DND-41 (cell line): ENCODE data around the gene PSMG1.

Source experiments
- ATAC-seq: fragments of 200-7000 bp; cut with Tn5 transposase; 3 replicates; pipeline ENCODE4 v1.9.1; 2021; ENCODE audit warnings: low read depth; ENCODE audit not compliant: insufficient read depth
- DNase-seq: peaks from one replicate; pipeline ENCODE4 v3.0.0-alpha.2; 2020
- H2AFZ ChIP-seq: 2 replicates; pipeline ENCODE4 v1.6.0; 2012; ENCODE audit warnings: low read depth, low read length
- H3K27ac ChIP-seq: 2 replicates; pipeline ENCODE4 v1.5.1; 2012; ENCODE audit warnings: low read length, inconsistent platforms
- H3K27me3 ChIP-seq: fragments of 200-600 bp; sonication (generic); 2 replicates; pipeline ENCODE4 v1.6.0; 2012; ENCODE audit warnings: low read length, mild to moderate bottlenecking, inconsistent platforms; ENCODE audit not compliant: insufficient read depth, poor library complexity
- H3K36me3 ChIP-seq: 2 replicates; pipeline ENCODE4 v1.5.1; 2012; ENCODE audit warnings: low read length, inconsistent platforms; ENCODE audit not compliant: insufficient read depth
- H3K4me1 ChIP-seq: 2 replicates; pipeline ENCODE4 v1.5.1; 2012; ENCODE audit warnings: mild to moderate bottlenecking, low read length; ENCODE audit not compliant: insufficient read depth
- H3K4me2 ChIP-seq: 2 replicates; pipeline ENCODE4 v1.6.0; 2012; ENCODE audit warnings: mild to moderate bottlenecking, moderate library complexity, low read length, inconsistent platforms; ENCODE audit not compliant: insufficient read depth
- H3K4me3 ChIP-seq, 2 experiments: fragments of 200-600 bp in 1 of 2; shearing (Covaris generic) in 1 of 2; 2 replicates each; pipeline ENCODE4 v1.5.1; 2012 to 2016; ENCODE audit warnings: inconsistent platforms in 2 of 2, low read length in 2 of 2, mild to moderate bottlenecking in 2 of 2, low read depth in 1 of 2, moderate library complexity in 1 of 2
- H3K79me2 ChIP-seq: 2 replicates; pipeline ENCODE4 v1.6.0; 2012; ENCODE audit warnings: low read length, inconsistent platforms; ENCODE audit not compliant: insufficient read depth
- H3K9ac ChIP-seq: 2 replicates; pipeline ENCODE4 v1.6.0; 2012; ENCODE audit warnings: low read depth, mild to moderate bottlenecking, inconsistent platforms, low read length, moderate library complexity
- H3K9me3 ChIP-seq: 2 replicates; pipeline ENCODE4 v1.5.1; 2012; ENCODE audit warnings: low read length, moderate library complexity, mild to moderate bottlenecking, inconsistent platforms; ENCODE audit not compliant: insufficient read depth, severe bottlenecking
- H4K20me1 ChIP-seq: 2 replicates; pipeline ENCODE4 v1.6.0; 2012; ENCODE audit warnings: low read length; ENCODE audit not compliant: insufficient read depth
- CTCF ChIP-seq: IDR thresholded peaks from 2 replicates; pipeline ENCODE4 v1.5.1; 2012; ENCODE audit warnings: borderline replicate concordance, low read length, moderate library complexity, mild to moderate bottlenecking; ENCODE audit not compliant: poor library complexity, severe bottlenecking; ENCODE audit errors: extremely low read depth
- EZH2 ChIP-seq: IDR thresholded peaks from 3 replicates; pipeline ENCODE4 v1.6.1; 2012; ENCODE audit warnings: borderline replicate concordance, low read depth, mild to moderate bottlenecking, moderate library complexity, low read length, inconsistent platforms; ENCODE audit not compliant: severe bottlenecking

The PSMG1 gene

GRCh38 chr21:39173716-39174680 lies 9.3 kb downstream of the PSMG1 start:
- Histone ChIP-seq H3K79me2 (peaks cover 24% of the 10 kb centered on the region), H3K27ac (no peak overlapping the region), H4K20me1 (peaks cover 6% of the 10 kb centered on the region; the same call in 1 of the 2 replicates), H3K9ac (no peak overlapping the region), H3K4me1 (peaks cover 3% of the 10 kb centered on the region; the same call in 1 of the 2 replicates), H3K4me2 (no peak overlapping the region), H3K36me3 (peaks cover 79% of the 10 kb centered on the region), H3K4me3 (no peak overlapping the region), H3K9me3 (no peaks in the 10 kb centered on the region), H2AFZ (no peak overlapping the region), H3K27me3 (no peaks in the 10 kb centered on the region)
- no peak for ATAC-seq
- no peak for DNase-seq
- TF ChIP-seq CTCF, result no peak
- no peak for TF ChIP-seq EZH2

- H3K4me3 ChIP-seq, result no peak overlapping the region
- no peak overlapping the region for H3K9ac ChIP-seq
- ATAC-seq (no peak), DNase-seq (no peak)
- H3K4me2 ChIP-seq, result no peak overlapping the region
- H2AFZ ChIP-seq, result no peak overlapping the region
- TF ChIP-seq EZH2, result no peak
- no peak for TF ChIP-seq CTCF
- H3K27me3 ChIP-seq, result no peaks in the 10 kb centered on the region
- H3K4me1 ChIP-seq, result no peaks in the 10 kb centered on the region
- H3K27ac ChIP-seq, result no peak overlapping the region
- H3K36me3 ChIP-seq, result peaks cover 49% of the 10 kb centered on the region
- peaks cover 2% of the 10 kb centered on the region for H3K9me3 ChIP-seq
- no peaks in the 10 kb centered on the region for H3K79me2 ChIP-seq
- H4K20me1 ChIP-seq, result peaks cover 3% of the 10 kb centered on the region; the same call in 1 of the 2 replicates
These were observed 13.3 kb downstream of the PSMG1 start for GRCh38 chr21:39169906-39170305.

GRCh38 chr21:39168800-39169199 lies 14.5 kb downstream of the PSMG1 start:
- Histone ChIP-seq H3K4me1 (no peaks in the 10 kb centered on the region), H3K36me3 (peaks cover 38% of the 10 kb centered on the region), H3K9ac (no peak overlapping the region), H3K9me3 (peaks cover 12% of the 10 kb centered on the region), H4K20me1 (peaks cover 3% of the 10 kb centered on the region; the same call in 1 of the 2 replicates), H3K27ac (no peak overlapping the region), H3K4me2 (no peak overlapping the region), H3K27me3 (no peaks in the 10 kb centered on the region), H2AFZ (no peak overlapping the region), H3K79me2 (no peaks in the 10 kb centered on the region), H3K4me3 (no peak overlapping the region)
- DNase-seq, result no peak
- TF ChIP-seq CTCF, result no peak
- no peak for TF ChIP-seq EZH2
- ATAC-seq, result no peak
